H1 (cell line): ENCODE results near the gene CTNNA3. TPM values are rescaled to one million over a fixed set of nuclear protein-coding genes. Genes with fewer than 3 reads are reported as not detected.
"Not testable (repeated sequence)": the region's sequence is repeated elsewhere in the genome, so short reads cannot be mapped to it uniquely, and the experiment has no call there.

ENCODE experiments used
- CTCF ChIA-PET: fragments of 300-600 bp; sonication (Branson Sonifier 250); formaldehyde crosslinking; loops from one replicate; lab custom pipeline; 2021; ENCODE audit not compliant: partially characterized antibody; lab: Charles Lee
- POLR2A ChIA-PET: fragments of 300-600 bp; sonication (Branson Sonifier 250); formaldehyde crosslinking; loops from one replicate; lab custom pipeline; 2021; ENCODE audit warnings: inconsistent platforms; ENCODE audit not compliant: partially characterized antibody; lab: Charles Lee
- DNase-seq, 2 experiments: peaks; one replicate each; pipeline versions ENCODE4 v3.0.0 to v3.0.0-alpha.2; 2010 to 2022; ENCODE audit warnings: low spot score in 2 of 2, low read depth in 1 of 2, mixed read lengths in 1 of 2
- FAIRE-seq: peaks from 2 replicates; lab custom pipeline; 2011; peaks lifted over from hg19 to GRCh38; lab: Jason Lieb, UNC
- H2AFZ ChIP-seq: 2 replicates; pipeline ENCODE4 v1.8.1; 2012; ENCODE audit warnings: low read length, inconsistent platforms
- H2AK5ac ChIP-seq: 2 replicates; pipeline ENCODE4 v1.6.1; 2013; ENCODE audit warnings: low read depth, low read length
- H2BK120ac ChIP-seq: replicated peaks from 2 replicates; pipeline ENCODE3; 2013; ENCODE audit warnings: low read depth, low read length, inconsistent platforms
- H2BK12ac ChIP-seq: 2 replicates; pipeline ENCODE4 v1.6.1; 2013; ENCODE audit warnings: low read depth, low read length
- H2BK15ac ChIP-seq: 2 replicates; pipeline ENCODE4 v1.6.1; 2013; ENCODE audit warnings: low read length
- H2BK20ac ChIP-seq: 2 replicates; pipeline ENCODE4 v1.6.1; 2013; ENCODE audit warnings: low read length
- H2BK5ac ChIP-seq: 2 replicates; pipeline ENCODE4 v1.6.1; 2013; ENCODE audit warnings: low read depth, low read length
- H3K14ac ChIP-seq: 2 replicates; pipeline ENCODE4 v1.6.1; 2013; ENCODE audit warnings: inconsistent platforms; ENCODE audit not compliant: insufficient read length
- H3K18ac ChIP-seq: 2 replicates; pipeline ENCODE4 v1.6.1; 2013; ENCODE audit warnings: low read length; ENCODE audit errors: extremely low read depth
- H3K23ac ChIP-seq: 2 replicates; pipeline ENCODE4 v1.6.1; 2013; ENCODE audit warnings: inconsistent platforms; ENCODE audit not compliant: insufficient read length
- H3K23me2 ChIP-seq: 2 replicates; pipeline ENCODE4 v1.6.1; 2013; ENCODE audit warnings: low read depth, low read length
- H3K27ac ChIP-seq: 2 replicates; pipeline ENCODE4 v1.6.1; 2011; ENCODE audit warnings: low read depth, low read length, inconsistent platforms
- H3K27me3 ChIP-seq, 4 experiments: replicated peaks in 1 of 4; 1 replicate in 1 of 4; 2 replicates in 3 of 4; pipeline versions ENCODE4 v1.6.1 to v1.8.1; 2011 to 2013; ENCODE audit warnings: low read length in 3 of 4, mild to moderate bottlenecking in 3 of 4, inconsistent platforms in 2 of 4, mixed read lengths in 2 of 4, moderate library complexity in 1 of 4; ENCODE audit not compliant: control insufficient read depth in 3 of 4, insufficient read depth in 3 of 4; ENCODE audit errors: extremely low read depth in 1 of 4
- H3K36me3 ChIP-seq, 4 experiments: 2 replicates each; pipeline versions ENCODE4 v1.6.1 to v1.8.1; 2011 to 2013; ENCODE audit warnings: mild to moderate bottlenecking in 4 of 4, low read length in 3 of 4, moderate library complexity in 2 of 4, control low read depth in 1 of 4, inconsistent platforms in 1 of 4; ENCODE audit not compliant: insufficient read depth in 4 of 4, control insufficient read depth in 2 of 4
- H3K4ac ChIP-seq: replicated peaks from 2 replicates; pipeline ENCODE3; 2013; ENCODE audit warnings: low read length, low read depth, mixed read lengths, inconsistent platforms; ENCODE audit not compliant: insufficient read length
- H3K4me1 ChIP-seq, 4 experiments: replicated peaks in 1 of 4; 1 replicate in 1 of 4; 2 replicates in 3 of 4; pipeline versions ENCODE4 v1.6.1 to v1.8.1; 2011 to 2013; ENCODE audit warnings: low read length in 3 of 4, inconsistent platforms in 2 of 4, mixed read lengths in 1 of 4; ENCODE audit not compliant: insufficient read depth in 4 of 4, control insufficient read depth in 3 of 4
- H3K4me2 ChIP-seq, 2 experiments: 2 replicates each; pipeline versions ENCODE4 v1.6.1 to v1.8.1; 2011 to 2013; ENCODE audit warnings: low read depth in 2 of 2, low read length in 2 of 2, control low read depth in 1 of 2, inconsistent platforms in 1 of 2, mild to moderate bottlenecking in 1 of 2; ENCODE audit not compliant: insufficient read depth in 1 of 2
- H3K4me3 ChIP-seq, 4 experiments: fragments of 200-600, 300-600 bp in 1 of 4; sonication (generic), shearing (Covaris generic), sonication (Bioruptor Twin) in 1 of 4; 2 replicates each; pipeline versions ENCODE4 v1.5.1 to v1.8.1; 2011 to 2016; ENCODE audit warnings: low read length in 4 of 4, low read depth in 3 of 4, control low read depth in 2 of 4, inconsistent platforms in 2 of 4, mild to moderate bottlenecking in 2 of 4, mixed read lengths in 1 of 4, moderate library complexity in 1 of 4; ENCODE audit not compliant: insufficient read depth in 2 of 4; ENCODE audit errors: extremely low read depth in 1 of 4
- H3K56ac ChIP-seq: replicated peaks from 2 replicates; pipeline ENCODE3; 2013; ENCODE audit warnings: low read depth, mild to moderate bottlenecking, mixed read lengths, low read length, inconsistent platforms; ENCODE audit not compliant: insufficient read length
- H3K79me1 ChIP-seq: 2 replicates; pipeline ENCODE4 v1.6.1; 2013; ENCODE audit warnings: low read depth, low read length, control low read depth
- H3K79me2 ChIP-seq, 2 experiments: 2 replicates each; pipeline versions ENCODE4 v1.6.1 to v1.8.1; 2012 to 2013; ENCODE audit warnings: low read length in 2 of 2, mild to moderate bottlenecking in 2 of 2, inconsistent platforms in 1 of 2; ENCODE audit not compliant: insufficient read depth in 2 of 2, control insufficient read depth in 1 of 2
- H3K9ac ChIP-seq, 4 experiments: replicated peaks in 1 of 4; 1 replicate in 1 of 4; 2 replicates in 3 of 4; pipeline versions ENCODE4 v1.6.1 to v1.8.1; 2011 to 2013; ENCODE audit warnings: low read depth in 3 of 4, low read length in 3 of 4, control low read depth in 2 of 4, mild to moderate bottlenecking in 2 of 4, moderate library complexity in 2 of 4, inconsistent platforms in 1 of 4; ENCODE audit errors: extremely low read depth in 1 of 4
- H3K9me3 ChIP-seq, 2 experiments: 2 replicates each; pipeline versions ENCODE4 v1.6.1 to v1.8.1; 2012 to 2013; ENCODE audit warnings: mild to moderate bottlenecking in 2 of 2, moderate library complexity in 2 of 2, control low read depth in 1 of 2, inconsistent platforms in 1 of 2, low read depth in 1 of 2, low read length in 1 of 2, mixed read lengths in 1 of 2; ENCODE audit not compliant: insufficient read depth in 2 of 2
- H4K20me1 ChIP-seq, 2 experiments: replicated peaks in 1 of 2; 2 replicates each; pipeline versions ENCODE3 to v1.8.1; 2011 to 2013; ENCODE audit warnings: inconsistent platforms in 2 of 2, low read length in 2 of 2, mild to moderate bottlenecking in 1 of 2; ENCODE audit not compliant: insufficient read depth in 2 of 2, control insufficient read depth in 1 of 2
- H4K5ac ChIP-seq: 2 replicates; pipeline ENCODE4 v1.6.1; 2013; ENCODE audit warnings: low read length, low read depth, mixed read lengths, inconsistent platforms; ENCODE audit not compliant: insufficient read length
- H4K8ac ChIP-seq: 2 replicates; pipeline ENCODE4 v1.8.0; 2013; ENCODE audit warnings: mild to moderate bottlenecking, moderate library complexity, low read length, inconsistent platforms; ENCODE audit not compliant: insufficient read depth; ENCODE audit errors: extremely low read depth
- H4K91ac ChIP-seq: replicated peaks from 2 replicates; pipeline ENCODE3; 2013; ENCODE audit warnings: low read length, mixed read lengths, inconsistent platforms; ENCODE audit not compliant: insufficient read length
- WGBS, 2 experiments: shearing (Covaris generic) in 1 of 2; methylation state at CpG; one replicate each; pipeline versions ENCODE4 v1.1.6 to v1.1.7; 2013 to 2015; ENCODE audit warnings: low lambda C conversion rate in 2 of 2, mixed read lengths in 2 of 2, inconsistent platforms in 1 of 2, low coverage in 1 of 2, missing lambda C conversion rate in 1 of 2; ENCODE audit not compliant: insufficient replicate concordance in 2 of 2, insufficient coverage in 1 of 2, insufficient read length in 1 of 2; ENCODE audit errors: extremely low coverage in 1 of 2, missing lambda C conversion rate in 1 of 2; 5-methylcytosine and 5-hydroxymethylcytosine counted together
- polyA plus RNA-seq, 7 experiments: library from polyadenylated mRNA; depleted of rRNA in 3 of 7; stranded (reverse) in 5 of 7; unstranded in 2 of 7; fragments of >200 nt in 5 of 7; fragments of 200-250 nt in 2 of 7; gene quantifications; 1 replicate in 5 of 7; 2 replicates in 1 of 7; 4 replicates in 1 of 7; pipeline versions ENCODE4 v1.2.1 to v1.2.3, GENCODE V29; 2011 to 2013; ENCODE audit warnings: missing spikeins in 2 of 7, mixed read lengths in 2 of 7
- total RNA-seq: library from RNA; stranded (reverse); fragmentation: NEBNext Ultra II Directional; extraction: Animal tissue kit (Norgen Biotek cat#: 25700); gene quantifications from 2 replicates; pipeline ENCODE4 v1.2.1, GENCODE V29; 2021

Gene CTNNA3
- total and polyA plus RNA-seq, 2 of the 8 experiments (the other 6 are each of a cell fraction or from before 2014, with no cell fraction given): 1.3 to 1.5 TPM

DNA sequence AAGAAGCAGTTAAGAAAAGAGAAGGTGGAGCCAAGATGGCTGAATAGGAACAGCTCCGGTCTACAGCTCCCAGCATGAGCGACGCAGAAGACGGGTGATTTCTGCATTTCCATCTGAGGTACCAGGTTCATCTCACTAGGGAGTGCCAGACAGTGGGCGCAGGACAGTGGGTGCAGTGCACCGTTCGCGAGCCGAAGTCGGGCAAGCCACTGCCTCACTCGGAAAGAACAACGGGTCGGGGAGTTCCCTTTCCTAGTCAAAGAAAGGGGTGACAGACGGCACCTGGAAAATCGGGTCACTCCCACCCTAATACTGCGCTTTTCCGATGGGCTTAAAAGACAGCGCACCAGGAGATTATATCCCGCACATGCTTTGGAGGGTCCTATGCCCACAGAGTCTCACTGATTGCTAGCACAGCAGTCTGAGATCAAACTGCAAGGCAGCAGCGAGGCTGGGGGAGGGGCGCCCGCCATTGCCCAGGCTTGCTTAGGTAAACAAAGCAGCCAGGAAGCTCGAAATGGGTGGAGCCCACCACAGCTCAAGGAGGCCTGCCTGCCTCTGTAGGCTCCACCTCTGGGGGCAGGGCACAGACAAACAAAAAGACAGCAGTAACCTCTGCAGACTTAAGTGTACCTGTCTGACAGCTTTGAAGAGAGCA lies 3.7 kb upstream of the CTNNA3 start:
- POLR2A ChIA-PET, H3K36me3 ChIP-seq, H3K9ac ChIP-seq, H4K5ac ChIP-seq, DNase-seq, H3K56ac ChIP-seq, H3K14ac ChIP-seq, H3K4ac ChIP-seq, H3K4me3 ChIP-seq, H4K91ac ChIP-seq, H2AK5ac ChIP-seq, H3K4me2 ChIP-seq, H4K20me1 ChIP-seq, H3K23ac ChIP-seq, H2BK20ac ChIP-seq, H3K27ac ChIP-seq, H2BK120ac ChIP-seq, H2BK5ac ChIP-seq, H2BK15ac ChIP-seq, H2BK12ac ChIP-seq, H3K23me2 ChIP-seq, H4K8ac ChIP-seq, H3K79me1 ChIP-seq, H3K79me2 ChIP-seq, H3K27me3 ChIP-seq, H3K4me1 ChIP-seq, H2AFZ ChIP-seq, H3K18ac ChIP-seq, FAIRE-seq: not testable (repeated sequence)
- CTCF ChIA-PET: interaction anchor here (0.9 kb wide), 1 partner anchor 80 kb away, joined by 4 read pairs; no protein-coding TSS in a partner anchor
- H3K9me3 ChIP-seq: peaks cover 6 to 13% of the 10 kb centered on the region in 2 experiments; a peak in 3 of 4 replicates
- WGBS, 2 experiments: 98% methylated on average over 17 of the region's 23 CpGs; no CpG with 5 or more reads in 1 of the 2 experiments
